Measurements from ENCODE around the gene SYNGR3. TPM values are rescaled to one million over a fixed set of nuclear protein-coding genes. Genes with fewer than 3 reads are reported as not detected.

Gene SYNGR3
- total and polyA plus RNA-seq, 2 of the 13 experiments (the other 11 are each of a cell fraction or from before 2014, with no cell fraction given): 0.97 to 5.7 TPM

DNA sequence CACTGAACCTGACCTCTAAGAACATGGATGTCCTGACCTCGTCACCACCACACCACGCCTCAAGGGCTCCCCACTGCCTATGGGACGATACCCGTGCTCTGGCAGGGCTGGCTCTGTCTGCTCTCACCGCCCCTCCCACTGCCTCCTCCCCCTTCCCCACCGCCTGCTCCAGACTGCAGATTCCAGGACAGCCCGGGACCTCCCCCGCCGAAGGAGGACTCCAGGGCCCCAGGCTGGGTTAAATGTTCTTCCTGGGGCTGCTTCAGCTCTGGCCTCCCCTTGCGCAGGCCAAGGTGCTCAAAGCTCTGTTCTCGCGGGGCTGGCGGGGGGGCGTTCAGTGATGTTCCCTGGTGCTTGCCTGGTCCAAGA is 32.9 kb downstream of the SYNGR3 start:
- no peak for DNase-seq (ENCODE audit: low spot score)
- Histone ChIP-seq H3K4me1 (ENCODE audit: insufficient read depth, low read length) (peaks cover 63% of the 10 kb centered on the region), H3K4me2 (ENCODE audit: low read depth, low read length) (peak overlapping the region; percentile 84), H4K20me1 (ENCODE audit: insufficient read depth, low read length) (no peaks in the 10 kb centered on the region), H3K27me3 (ENCODE audit: control insufficient read depth in 1 of 2, insufficient read depth in 2 of 2, low read length in 2 of 2) (peaks cover 3 to 29% of the 10 kb centered on the region in 2 experiments; a peak in 4 of 5 replicates), H3K36me3 (replicated peaks in 1 of 2; ENCODE audit: control insufficient read depth in 1 of 2, insufficient read depth in 2 of 2, low read length in 2 of 2) (no peaks in the 10 kb centered on the region), H3K9ac (ENCODE audit: insufficient read depth, low read depth, low read length) (0 out of 2 replicates have a peak overlapping the region, but pooled peaks have one; percentile 7), H3K4me3 (replicated peaks in 1 of 3; ENCODE audit: insufficient read depth in 1 of 3, low read depth in 2 of 3, low read length in 3 of 3) (peak overlapping the region; percentile 38 to 66 (median 42); a peak in 5 of 6 replicates), H3K9me3 (ENCODE audit: low read length) (no peaks in the 10 kb centered on the region), H2AFZ (ENCODE audit: low read length) (no peak overlapping the region), H3K79me2 (ENCODE audit: insufficient read depth, low read length) (no peaks in the 10 kb centered on the region), H3K27ac (ENCODE audit: extremely low read length, insufficient read depth, low read length) (no peak overlapping the region)
- CTCF ChIA-PET (ENCODE audit: low intra/inter-chr PET ratio, low total read pairs): interaction anchor here (1.5 to 1.9 kb wide), 3 partner anchors 25 to 118 kb away, joined by 7 to 15 read pairs (median 9); partner anchors contain the start of genes NTHL1 and TSC2
- WGBS (ENCODE audit: low lambda C conversion rate): 0% methylated on average over 3 of the region's 14 CpGs
- no TSS peak for BruUV-seq (replicated peaks)
- no peak for FAIRE-seq
- in situ Hi-C loops (cut with HindIII; ENCODE audit: extremely low pct_ligation_motif_present, low pct_unique_long_range_greater_than_20kb): loop anchor here (5.0 kb wide), 3 partner anchors 35 to 125 kb away; partner anchors contain the start of gene RAB26
- POLR2A ChIA-PET: interaction anchor here (0.6 to 6.2 kb wide), 7 partner anchors 12 to 133 kb away, joined by 3 to 62 read pairs (median 14); partner anchors contain the start of genes RPS2 and TRAF7
- intact Hi-C loops (cut with micrococcal nuclease; ENCODE audit: unreplicated experiment): loop anchor here (1.0 kb wide), 2 partner anchors 34 to 131 kb away; no protein-coding TSS in a partner anchor
- peak; percentile 38 for ATAC-seq
- TF ChIP-seq BORCS8-MEF2B (CRISPR knock-in tag; IDR thresholded peaks at IDR 0.05): 0 out of 2 replicates have a peak, but pooled peaks have one; percentile 19
- 0 out of 2 replicates have a peak, but pooled peaks have one; percentile 38 for TF ChIP-seq THYN1 (CRISPR knock-in tag; IDR thresholded peaks at IDR 0.05; ENCODE audit: borderline replicate concordance, low read depth)
- TF ChIP-seq, protein P1, sequence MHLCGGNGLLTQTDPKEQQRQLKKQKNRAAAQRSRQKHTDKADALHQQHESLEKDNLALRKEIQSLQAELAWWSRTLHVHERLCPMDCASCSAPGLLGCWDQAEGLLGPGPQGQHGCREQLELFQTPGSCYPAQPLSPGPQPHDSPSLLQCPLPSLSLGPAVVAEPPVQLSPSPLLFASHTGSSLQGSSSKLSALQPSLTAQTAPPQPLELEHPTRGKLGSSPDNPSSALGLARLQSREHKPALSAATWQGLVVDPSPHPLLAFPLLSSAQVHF (CRISPR knock-in tag; IDR thresholded peaks at IDR 0.05): no peak
- peak; percentile 72; the same call in 1 of the 2 replicates for TF ChIP-seq CHD2 (IDR thresholded peaks at IDR 0.05; ENCODE audit: low read depth, low read length)
- TF ChIP-seq, protein P2, sequence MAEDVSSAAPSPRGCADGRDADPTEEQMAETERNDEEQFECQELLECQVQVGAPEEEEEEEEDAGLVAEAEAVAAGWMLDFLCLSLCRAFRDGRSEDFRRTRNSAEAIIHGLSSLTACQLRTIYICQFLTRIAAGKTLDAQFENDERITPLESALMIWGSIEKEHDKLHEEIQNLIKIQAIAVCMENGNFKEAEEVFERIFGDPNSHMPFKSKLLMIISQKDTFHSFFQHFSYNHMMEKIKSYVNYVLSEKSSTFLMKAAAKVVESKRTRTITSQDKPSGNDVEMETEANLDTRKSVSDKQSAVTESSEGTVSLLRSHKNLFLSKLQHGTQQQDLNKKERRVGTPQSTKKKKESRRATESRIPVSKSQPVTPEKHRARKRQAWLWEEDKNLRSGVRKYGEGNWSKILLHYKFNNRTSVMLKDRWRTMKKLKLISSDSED (CRISPR knock-in tag; IDR thresholded peaks at IDR 0.05): no peak

Measured in HepG2 (cell line).